Uterus (tissue), 4 donors: ENCODE measurements around the gene CDH4. TPM values are rescaled to one million over a fixed set of nuclear protein-coding genes. Genes with fewer than 3 reads are reported as not detected.

Source experiments
- DNase-seq, 2 donors: peaks; one replicate each; pipeline ENCODE4 v3.0.0-alpha.2; 2019 to 2020
- H3K27ac ChIP-seq, 2 donors: fragments of 200-600 bp; sonication (generic); 1 replicate in 1 of 2; 2 replicates in 1 of 2; pipeline ENCODE4 v1.5.1; 2016 to 2018
- H3K27me3 ChIP-seq, 2 donors: fragments of 200-600 bp; sonication (generic); one replicate each; pipeline ENCODE4 v1.5.1; 2018 to 2019; ENCODE audit warnings: control low read depth in 1 of 2
- H3K36me3 ChIP-seq, 2 donors: fragments of 200-600 bp; sonication (generic); one replicate each; pipeline ENCODE4 v1.5.1; 2019; ENCODE audit warnings: control low read depth in 1 of 2
- H3K4me1 ChIP-seq, 2 donors: fragments of 200-600 bp; sonication (generic); one replicate each; pipeline ENCODE4 v1.5.1; 2018 to 2019; ENCODE audit warnings: control low read depth in 1 of 2
- H3K4me3 ChIP-seq, 2 donors: fragments of 200-600 bp; sonication (generic); 1 replicate in 1 of 2; 2 replicates in 1 of 2; pipeline ENCODE4 v1.5.1; 2018 to 2019; ENCODE audit warnings: mild to moderate bottlenecking in 1 of 2
- H3K9me3 ChIP-seq, 2 donors: fragments of 200-600 bp; sonication (generic); one replicate each; pipeline ENCODE4 v1.5.1; 2019; ENCODE audit warnings: control low read depth in 1 of 2
- CTCF ChIP-seq, 4 experiments: fragments of 200-600 bp in 2 of 4; fragments of 450-650 bp in 2 of 4; sonication (generic) in 2 of 4; IDR thresholded peaks; one replicate each; pipeline ENCODE4 v1.5.1; 2016 to 2019; ENCODE audit warnings: antibody characterized with exemption in 4 of 4, mild to moderate bottlenecking in 2 of 4, moderate library complexity in 1 of 4
- POLR2A ChIP-seq, 2 donors: fragments of 450-650 bp; IDR thresholded peaks; one replicate each; pipeline ENCODE4 v1.6.1; 2016; ENCODE audit warnings: antibody characterized with exemption in 2 of 2, mild to moderate bottlenecking in 1 of 2, moderate library complexity in 1 of 2
- intact Hi-C: fragments of 100-400 bp; cut with DNase I; formaldehyde crosslinking; loops from one replicate; pipeline ENCODE4 v1.15.1; 2023; ENCODE audit warnings: low total_unique reads
- total RNA-seq, 4 donors: library from RNA; depleted of rRNA in 3 of 4; stranded (reverse); fragments of >200 nt in 3 of 4; gene quantifications; one replicate each; pipeline versions ENCODE4 v1.1.0 to v1.2.4, GENCODE V29; 2014 to 2023
- donor health status: DM: yes; HTN: yes; CAD: no.

The CDH4 gene
- total RNA-seq, 4 donors from 2014 or later, result under 0.01 to 0.55 TPM; not detected in 2

GRCh38 chr20:61777773-61778494 lies 525.9 kb downstream of the CDH4 start:
- DNase-seq, result no peak
- H3K4me3 ChIP-seq, result no peak overlapping the region
- H3K4me1 ChIP-seq, result no peaks in the 10 kb centered on the region
- H3K36me3 ChIP-seq, result no peaks in the 10 kb centered on the region
- intact Hi-C loops, result no loop called here
- H3K9me3 ChIP-seq, result no peaks in the 10 kb centered on the region
- H3K27me3 ChIP-seq, result no peaks in the 10 kb centered on the region
- no peak overlapping the region for H3K27ac ChIP-seq
- TF ChIP-seq CTCF (IDR thresholded peaks at IDR 0.05) (no peak), POLR2A (IDR thresholded peaks at IDR 0.05) (no peak)

GRCh38 chr20:61778495-61778863 lies 526.4 kb downstream of the CDH4 start:
- no peak for TF ChIP-seq CTCF (IDR thresholded peaks at IDR 0.05)
- no peak for TF ChIP-seq POLR2A (IDR thresholded peaks at IDR 0.05)
- no peaks in the 10 kb centered on the region for H3K27me3 ChIP-seq
- no peaks in the 10 kb centered on the region for H3K9me3 ChIP-seq
- no peak overlapping the region for H3K27ac ChIP-seq
- no peaks in the 10 kb centered on the region for H3K4me1 ChIP-seq
- DNase-seq, result no peak
- intact Hi-C loops, result no loop called here
- no peak overlapping the region for H3K4me3 ChIP-seq
- no peaks in the 10 kb centered on the region for H3K36me3 ChIP-seq

DNA sequence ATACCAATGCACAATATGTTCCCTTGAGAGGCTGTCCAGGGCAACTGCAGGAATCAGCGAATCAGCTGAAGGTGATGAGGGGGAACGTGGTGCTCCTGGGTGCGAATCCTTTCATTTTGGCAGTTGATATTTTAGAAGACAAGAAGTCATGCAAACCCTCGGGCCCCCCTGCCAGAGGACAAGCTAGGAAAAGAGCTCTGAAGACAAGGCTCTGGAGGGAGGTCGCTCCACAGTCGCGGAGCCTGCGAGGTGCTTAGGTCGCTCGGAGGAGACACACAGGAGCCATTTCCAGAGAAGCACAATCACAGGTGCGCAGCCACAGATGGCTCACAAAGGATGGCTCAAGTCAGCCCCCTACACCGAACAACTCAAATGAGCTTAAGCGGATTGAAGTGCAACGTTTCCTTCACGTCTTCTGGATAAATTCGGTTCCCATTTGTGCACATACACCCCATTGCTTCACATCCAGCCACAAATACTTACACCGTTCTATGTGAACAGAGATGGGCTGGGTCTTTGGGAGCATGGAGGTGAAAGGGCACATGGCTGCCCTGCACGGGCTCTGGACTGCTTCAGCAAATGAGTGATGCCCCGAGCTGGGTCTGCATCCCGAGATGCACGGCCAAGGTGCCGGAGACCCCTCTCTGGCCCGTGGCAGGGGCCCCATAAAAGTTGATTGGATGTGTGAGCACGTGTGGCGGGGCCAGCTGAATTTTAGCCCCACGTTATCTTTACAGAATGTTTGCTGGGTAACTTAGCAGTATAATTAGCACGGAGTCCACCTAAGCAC lies 527.3 kb downstream of the CDH4 start:
- Histone ChIP-seq H3K4me3 (no peak overlapping the region), H3K36me3 (no peaks in the 10 kb centered on the region), H3K9me3 (no peaks in the 10 kb centered on the region), H3K27me3 (no peaks in the 10 kb centered on the region), H3K27ac (no peak overlapping the region), H3K4me1 (no peaks in the 10 kb centered on the region)
- DNase-seq, result no peak
- TF ChIP-seq CTCF (IDR thresholded peaks at IDR 0.05) (no peak), POLR2A (IDR thresholded peaks at IDR 0.05) (no peak)
- intact Hi-C loops, result no loop called here

GRCh38 chr20:61780066-61780465 lies 528.0 kb downstream of the CDH4 start:
- Histone ChIP-seq H3K27ac (no peak overlapping the region), H3K36me3 (no peaks in the 10 kb centered on the region), H3K4me1 (no peaks in the 10 kb centered on the region), H3K9me3 (no peaks in the 10 kb centered on the region), H3K27me3 (no peaks in the 10 kb centered on the region), H3K4me3 (no peak overlapping the region)
- no peak for DNase-seq
- intact Hi-C loops, result no loop called here
- TF ChIP-seq POLR2A (IDR thresholded peaks at IDR 0.05) (no peak), CTCF (IDR thresholded peaks at IDR 0.05) (no peak)
